Pancreas (tissue), 10 donors: ENCODE measurements around the gene CEMIP. TPM values are rescaled to one million over a fixed set of nuclear protein-coding genes. Genes with fewer than 3 reads are reported as not detected.

ENCODE experiments used
- ATAC-seq, 4 donors: fragments of 200-7000 bp; cut with Tn5 transposase; one replicate each; pipeline versions ENCODE4 v1.8.0 to v1.9.1; 2020; ENCODE audit warnings: mild to moderate bottlenecking in 4 of 4, moderate library complexity in 4 of 4
- DNase-seq, 6 donors: peaks; one replicate each; pipeline ENCODE4 v3.0.0-alpha.2; 2020
- FAIRE-seq: peaks from 2 replicates; lab custom pipeline; 2012; peaks lifted over from hg19 to GRCh38; lab: Jason Lieb, UNC
- H3K27ac ChIP-seq, 4 donors: fragments of 200-600 bp; sonication (generic); 1 replicate in 3 of 4; 2 replicates in 1 of 4; pipeline versions ENCODE4 v1.5.0 to v1.8.0; 2020
- H3K27me3 ChIP-seq, 4 donors: fragments of 200-600 bp; one replicate each; pipeline ENCODE4 v1.8.0; 2021
- H3K36me3 ChIP-seq, 3 donors: fragments of 200-600 bp; sonication (generic) in 1 of 3; one replicate each; pipeline versions ENCODE4 v1.5.0 to v1.8.0; 2020 to 2021
- H3K4me1 ChIP-seq, 3 donors: fragments of 200-600 bp; one replicate each; pipeline ENCODE4 v1.8.0; 2021
- H3K4me3 ChIP-seq, 4 donors: fragments of 200-600 bp; sonication (generic) in 2 of 4; one replicate each; pipeline versions ENCODE4 v1.5.0 to v1.8.0; 2020 to 2021
- H3K9me3 ChIP-seq, 4 donors: fragments of 200-600 bp; one replicate each; pipeline ENCODE4 v1.8.0; 2021
- CTCF ChIP-seq, 4 donors: fragments of 200-600 bp; sonication (generic) in 3 of 4; IDR thresholded peaks; one replicate each; pipeline versions ENCODE4 v1.5.0 to v1.8.0; 2021; ENCODE audit warnings: antibody characterized with exemption in 4 of 4
- WGBS, 2 donors: extraction: QIAGEN DNeasy Blood & Tissue Kit; methylation state at CpG; one replicate each; pipeline ENCODE4 v1.1.7; 2013; 5-methylcytosine and 5-hydroxymethylcytosine counted together
- intact Hi-C, 3 donors: fragments of 100-400 bp; cut with DNase I; formaldehyde crosslinking; loops; one replicate each; pipeline versions ENCODE4 v1.11.1 to v1.14.2; 2022
- polyA plus RNA-seq, 2 donors: library from polyadenylated mRNA; stranded (reverse); fragments of 200-250 nt; gene quantifications; one replicate each; pipeline ENCODE4 v1.2.3, GENCODE V29; 2013
- total RNA-seq, 6 donors: library from RNA; stranded (reverse); fragmentation: NEBNext Ultra II Directional in 4 of 6; extraction: Animal tissue kit (Norgen Biotek cat#: 25700) in 4 of 6; gene quantifications; one replicate each; pipeline versions ENCODE4 v1.2.1 to v1.2.4, GENCODE V29; 2021 to 2023
- donor health status: healthy with polysubstance abuse.
- donor health status: DM: no; HTN: no; CAD: no; lungs with moderate emphysema.
- donor health status: DM: no; HTN: no; CAD: no.
- donor health status: control.
- donor health status: control.
- donor health status: Bipolar disorder and iron deficiency.
- donor health status: DM: yes; HTN: yes; CAD: no.
- donor health status: DM: no; HTN: no; CAD: no.
- donor health status: DM: no; HTN: no; CAD: no.
- donor health status: DM: yes; HTN: yes; CAD: no.

Gene CEMIP
- total and polyA plus RNA-seq, 8 donors = 0.07 to 0.41 (median 0.12) TPM; not detected in 1

GRCh38 chr15:80932989-80933388, 153.8 kb downstream of the CEMIP start:
- WGBS, 2 donors = 89% methylated on average over 15 of the region's 15 CpGs
- no peak overlapping the region for H3K27ac ChIP-seq

DNA sequence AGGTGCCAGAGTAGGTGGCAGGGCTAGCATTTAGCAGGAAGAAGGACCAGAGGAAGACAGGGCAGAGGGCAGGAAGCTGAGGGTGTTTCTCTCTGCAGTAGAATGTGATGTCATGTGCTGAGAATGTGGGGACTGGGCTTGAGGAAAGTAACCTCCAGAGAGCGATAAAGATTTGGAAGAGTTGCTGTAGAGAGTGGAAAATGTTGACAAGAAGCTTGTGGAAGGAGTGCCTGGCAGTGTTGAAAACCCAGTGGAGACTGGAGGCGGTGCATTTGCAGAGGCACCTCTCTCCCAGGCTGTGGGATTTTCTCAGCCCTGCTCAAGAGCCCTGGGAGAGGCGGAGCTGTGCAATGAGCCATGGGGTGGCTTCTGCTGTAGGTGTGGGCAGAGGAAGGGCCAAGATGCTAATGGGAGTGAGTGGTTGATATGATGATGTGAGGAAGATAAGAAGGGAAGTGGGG, 155.6 kb downstream of the CEMIP start:
- H3K27me3 ChIP-seq = no peaks in the 10 kb centered on the region
- intact Hi-C loops = no loop called here
- FAIRE-seq (no peak), ATAC-seq (peak in 1 of 4 donors; percentile 14), DNase-seq (no peak)
- WGBS, 2 donors = 87 to 92% methylated on average over 3 of the region's 3 CpGs
- H3K36me3 ChIP-seq = no peaks in the 10 kb centered on the region
- no peak overlapping the region for H3K27ac ChIP-seq
- H3K4me3 ChIP-seq = no peak overlapping the region
- H3K9me3 ChIP-seq = no peaks in the 10 kb centered on the region
- TF ChIP-seq CTCF (IDR thresholded peaks at IDR 0.05) = no peak
- H3K4me1 ChIP-seq = no peaks in the 10 kb centered on the region

More at GRCh38 chr15:80932989-80933388, 153.8 kb downstream of the CEMIP start:
- Histone ChIP-seq H3K36me3 (no peaks in the 10 kb centered on the region), H3K4me1 (no peaks in the 10 kb centered on the region), H3K4me3 (no peak overlapping the region), H3K9me3 (no peaks in the 10 kb centered on the region), H3K27me3 (no peaks in the 10 kb centered on the region)
- DNase-seq (no peak), FAIRE-seq (no peak), ATAC-seq (no peak)
- TF ChIP-seq CTCF (IDR thresholded peaks at IDR 0.05) = no peak
- intact Hi-C loops = no loop called here

GRCh38 chr15:80936288-80937078, 157.3 kb downstream of the CEMIP start:
- Histone ChIP-seq H3K27ac (no peak overlapping the region), H3K4me3 (no peak overlapping the region), H3K36me3 (no peaks in the 10 kb centered on the region), H3K9me3 (no peaks in the 10 kb centered on the region), H3K27me3 (no peaks in the 10 kb centered on the region), H3K4me1 (no peaks in the 10 kb centered on the region)
- intact Hi-C loops = no loop called here
- FAIRE-seq (no peak), DNase-seq (no peak), ATAC-seq (no peak)
- WGBS, 2 donors = 92% methylated on average over 16 of the region's 16 CpGs
- no peak for TF ChIP-seq CTCF (IDR thresholded peaks at IDR 0.05)

- Histone ChIP-seq H3K27me3 (no peaks in the 10 kb centered on the region), H3K4me1 (no peaks in the 10 kb centered on the region), H3K4me3 (no peak overlapping the region), H3K9me3 (no peaks in the 10 kb centered on the region), H3K36me3 (no peaks in the 10 kb centered on the region), H3K27ac (no peak overlapping the region)
- intact Hi-C loops = no loop called here
- DNase-seq (no peak), FAIRE-seq (no peak), ATAC-seq (no peak)
- 94 to 96% methylated on average over 12 of the region's 12 CpGs for WGBS, 2 donors
- no peak for TF ChIP-seq CTCF (IDR thresholded peaks at IDR 0.05)
These were observed 158.5 kb downstream of the CEMIP start for GRCh38 chr15:80937718-80938117.

GRCh38 chr15:80939216-80939615, 160.0 kb downstream of the CEMIP start:
- no peak overlapping the region for H3K27ac ChIP-seq
- H3K27me3 ChIP-seq = no peaks in the 10 kb centered on the region
- H3K36me3 ChIP-seq = no peaks in the 10 kb centered on the region
- no peaks in the 10 kb centered on the region for H3K9me3 ChIP-seq
- no peak for DNase-seq
- no peak for FAIRE-seq
- intact Hi-C loops = no loop called here
- H3K4me3 ChIP-seq = no peak overlapping the region
- no peaks in the 10 kb centered on the region for H3K4me1 ChIP-seq
- 94 to 100% methylated on average over 3 of the region's 3 CpGs for WGBS, 2 donors
- no peak for ATAC-seq
- no peak for TF ChIP-seq CTCF (IDR thresholded peaks at IDR 0.05)
